ENCODE results near the gene GLT8D1.
"Not testable (repeated sequence)": the region's sequence is repeated elsewhere in the genome, so short reads cannot be mapped to it uniquely, and the experiment has no call there.

The GLT8D1 gene

DNA sequence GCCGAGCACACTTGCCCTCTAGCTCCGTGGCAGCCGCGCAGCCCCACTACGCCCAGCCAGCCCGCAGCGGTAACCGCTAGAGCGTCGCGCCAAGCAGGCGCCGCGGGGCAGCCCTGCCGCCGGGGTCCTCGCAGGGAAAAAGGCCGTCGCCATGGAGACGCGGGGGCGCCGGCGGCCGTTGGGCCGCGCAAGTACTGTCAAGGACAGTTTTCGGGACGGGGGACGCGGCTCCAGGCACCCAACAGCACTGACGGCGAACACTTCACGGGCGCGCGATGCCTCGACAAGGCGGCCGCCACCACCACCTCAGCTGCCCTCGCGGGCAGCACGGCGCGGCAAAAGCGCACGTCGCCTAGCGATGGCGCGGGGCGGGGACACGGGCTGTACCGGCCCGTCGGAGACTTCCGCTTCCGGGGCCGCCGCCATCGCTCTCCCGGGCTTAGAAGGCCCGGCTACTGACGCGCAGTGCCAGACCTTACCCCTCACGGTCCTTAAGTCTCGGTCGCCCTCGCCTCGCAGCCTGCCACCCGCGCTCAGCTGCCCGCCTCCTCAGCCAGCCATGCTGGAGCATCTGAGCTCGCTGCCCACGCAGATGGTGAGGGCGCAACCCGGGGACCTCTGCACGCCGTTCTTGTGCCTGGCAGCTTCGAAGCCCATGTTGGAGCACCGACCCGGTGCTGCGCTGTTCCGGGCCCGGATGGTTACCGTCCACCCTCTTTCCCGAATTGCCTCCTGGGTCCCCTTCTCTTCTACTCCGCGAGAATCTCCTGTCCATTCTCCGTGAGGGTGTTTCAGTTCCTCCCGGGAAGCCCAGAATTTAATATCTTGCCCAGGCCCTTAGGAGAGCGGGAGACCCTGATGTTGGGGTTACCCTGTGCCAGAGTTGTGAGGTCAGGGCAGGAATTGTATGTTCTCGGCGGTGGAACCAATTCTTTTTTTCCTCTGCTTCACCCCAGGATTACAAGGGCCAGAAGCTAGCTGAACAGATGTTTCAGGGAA is at the start of gene GLT8D1, which contains the start of gene SPCS1:
TSS of gene GLT8D1 (minus strand) at position 104 of the 999 bp plus-strand sequence. CDS start 5,331 bp downstream, outside the sequence.
TSS of gene SPCS1 (plus strand) at position 419 of the 999 bp plus-strand sequence. CDS start at position 560, 141 bp downstream.
- peak; percentile 13 for DNase-seq

DNA sequence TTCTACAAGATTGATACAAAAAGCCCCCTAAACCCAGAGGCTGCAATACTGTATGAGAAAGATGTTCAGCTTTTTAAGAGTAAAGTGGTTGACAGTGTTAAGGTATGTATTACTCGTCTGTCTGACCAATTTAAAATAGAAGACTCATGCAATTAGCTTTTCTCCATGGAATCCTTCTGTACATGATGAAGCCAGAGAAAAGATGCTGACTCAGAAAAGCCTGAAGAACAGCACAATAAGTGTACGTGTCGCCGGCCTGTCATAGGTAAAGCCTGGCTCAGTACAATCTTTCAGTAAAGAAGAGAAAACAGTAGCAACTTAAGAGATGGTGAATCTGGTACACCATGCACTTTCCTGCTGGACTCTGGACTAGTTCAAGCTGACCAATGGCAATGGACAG is 48.8 kb upstream of the GLT8D1 start:
- no peak for DNase-seq

GRCh38 chr3:52752045-52752660 is 46.6 kb upstream of the GLT8D1 start:
- no peak for DNase-seq

- no peak for DNase-seq
Measured at GRCh38 chr3:52743721-52744120, 38.1 kb upstream of the GLT8D1 start.

- no peak for DNase-seq
Measured at GRCh38 chr3:52743152-52743551, 37.6 kb upstream of the GLT8D1 start.

DNA sequence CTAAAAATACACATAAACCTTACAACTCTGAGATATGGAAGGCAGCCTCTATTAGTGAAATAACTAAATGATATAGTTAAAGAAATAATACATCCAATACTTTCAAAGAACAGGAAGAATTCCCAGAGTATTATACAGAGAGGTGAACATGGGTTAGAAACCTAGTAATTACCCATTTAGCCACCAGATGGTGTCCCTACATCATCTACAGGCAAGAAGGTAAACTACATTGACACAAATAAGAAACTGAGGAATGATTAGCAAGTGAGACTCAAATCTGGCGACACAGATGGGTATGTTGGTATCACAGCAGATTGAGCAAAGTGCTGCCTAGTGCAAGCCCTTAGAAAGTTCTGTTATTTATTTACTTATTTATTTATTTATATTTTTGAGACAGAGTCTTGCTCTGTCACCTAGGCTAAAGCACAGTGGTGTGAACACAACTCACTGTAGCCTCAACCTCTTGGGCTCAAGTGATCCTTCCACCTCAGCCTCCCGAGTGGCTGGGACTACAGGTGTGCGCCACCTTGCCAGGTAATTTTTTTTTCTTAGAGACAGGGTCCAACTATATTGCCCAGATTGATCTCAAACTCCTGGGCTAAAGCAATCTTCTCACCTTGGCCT is 36.9 kb upstream of the GLT8D1 start:
- DNase-seq = no peak

GRCh38 chr3:52739730-52740129 is 34.1 kb upstream of the GLT8D1 start:
- no peak for DNase-seq

DNA sequence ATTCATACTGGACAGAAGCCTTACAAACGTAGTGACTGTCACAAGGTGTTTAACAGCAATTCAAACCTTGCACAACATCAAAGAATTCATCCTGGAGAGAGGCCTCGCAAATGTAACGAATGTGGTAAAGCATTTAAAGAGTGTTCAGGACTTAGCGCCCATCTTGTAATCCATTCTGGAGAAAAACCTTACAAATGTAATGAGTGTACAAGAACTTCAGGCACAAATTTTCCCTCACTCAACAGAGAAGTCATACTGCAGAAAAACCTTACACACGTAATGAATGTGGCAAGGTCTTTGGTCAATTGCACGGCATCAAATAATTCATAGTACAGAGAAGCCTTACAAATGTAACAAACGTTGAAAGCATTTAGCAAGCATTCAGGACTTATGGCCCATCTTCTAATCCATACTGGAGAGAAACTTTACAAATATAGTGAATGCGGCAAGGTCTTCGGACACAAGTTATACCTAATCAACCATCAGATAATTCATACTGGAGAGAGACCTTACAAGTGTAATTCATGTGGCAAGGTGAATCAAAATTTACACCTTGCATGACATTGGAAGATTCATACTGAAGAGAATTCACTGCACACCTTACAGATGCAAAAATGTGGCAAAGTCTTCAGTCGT is 27.8 kb upstream of the GLT8D1 start:
- DNase-seq = no peak

GRCh38 chr3:52731590-52731989 is 26.0 kb upstream of the GLT8D1 start:
- DNase-seq = no peak

GRCh38 chr3:52730681-52731080 is 25.1 kb upstream of the GLT8D1 start:
- no peak for DNase-seq

GRCh38 chr3:52728753-52729152 is 23.2 kb upstream of the GLT8D1 start:
- not testable (repeated sequence) for DNase-seq

DNA sequence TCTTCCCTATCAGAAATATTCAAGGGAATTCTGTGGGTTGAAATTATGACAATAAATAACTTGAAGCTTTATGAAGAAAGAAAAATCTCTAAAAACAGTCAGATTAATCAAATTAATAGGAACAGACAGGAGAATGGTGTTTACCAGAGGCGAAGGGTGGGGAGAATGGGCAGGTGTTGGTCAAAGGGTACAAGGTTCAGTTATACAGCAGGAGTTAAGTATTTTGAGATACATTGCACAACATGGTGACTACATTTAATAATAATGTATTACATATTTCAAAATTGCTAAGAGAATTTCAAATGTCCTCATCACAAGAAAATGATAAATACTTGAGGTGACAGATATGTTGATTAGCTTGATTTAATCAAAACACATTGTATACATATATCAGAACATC is 18.9 kb upstream of the GLT8D1 start:
- DNase-seq = no peak

DNA sequence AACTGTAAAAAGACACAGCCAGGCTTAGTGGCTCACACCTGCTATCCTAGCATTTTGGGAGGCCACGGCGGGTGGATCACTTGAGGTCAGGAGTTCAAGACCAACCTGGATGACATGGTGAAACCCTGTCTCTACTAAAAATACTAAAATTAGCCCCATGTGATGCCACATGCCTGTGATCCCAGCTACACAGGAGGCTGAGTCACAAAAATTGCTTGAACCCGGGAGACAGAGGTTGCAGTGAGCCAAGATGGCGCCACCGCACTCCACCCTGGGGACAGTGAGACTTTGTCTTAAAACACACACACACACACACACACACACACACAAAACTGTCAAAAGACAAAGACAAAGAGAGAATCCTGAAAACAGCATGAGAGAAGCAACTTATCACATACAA is 18.3 kb upstream of the GLT8D1 start:
- DNase-seq = no peak

GRCh38 chr3:52722491-52722890 is 16.9 kb upstream of the GLT8D1 start:
- no peak for DNase-seq

DNA sequence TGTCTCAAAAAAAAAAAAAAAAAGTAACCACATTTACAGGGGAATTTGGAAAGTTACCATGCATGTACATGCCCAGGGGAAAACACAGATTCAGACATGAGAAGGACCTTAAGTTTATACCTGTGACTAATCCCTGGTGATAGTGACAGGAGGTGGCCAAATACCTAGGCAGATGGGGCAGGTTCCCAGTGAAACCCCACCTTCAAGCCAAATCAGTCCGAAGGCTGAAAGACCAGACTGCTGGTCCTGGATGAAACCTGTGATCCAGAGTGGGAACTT is 16.1 kb upstream of the GLT8D1 start:
- no peak for DNase-seq

DNA sequence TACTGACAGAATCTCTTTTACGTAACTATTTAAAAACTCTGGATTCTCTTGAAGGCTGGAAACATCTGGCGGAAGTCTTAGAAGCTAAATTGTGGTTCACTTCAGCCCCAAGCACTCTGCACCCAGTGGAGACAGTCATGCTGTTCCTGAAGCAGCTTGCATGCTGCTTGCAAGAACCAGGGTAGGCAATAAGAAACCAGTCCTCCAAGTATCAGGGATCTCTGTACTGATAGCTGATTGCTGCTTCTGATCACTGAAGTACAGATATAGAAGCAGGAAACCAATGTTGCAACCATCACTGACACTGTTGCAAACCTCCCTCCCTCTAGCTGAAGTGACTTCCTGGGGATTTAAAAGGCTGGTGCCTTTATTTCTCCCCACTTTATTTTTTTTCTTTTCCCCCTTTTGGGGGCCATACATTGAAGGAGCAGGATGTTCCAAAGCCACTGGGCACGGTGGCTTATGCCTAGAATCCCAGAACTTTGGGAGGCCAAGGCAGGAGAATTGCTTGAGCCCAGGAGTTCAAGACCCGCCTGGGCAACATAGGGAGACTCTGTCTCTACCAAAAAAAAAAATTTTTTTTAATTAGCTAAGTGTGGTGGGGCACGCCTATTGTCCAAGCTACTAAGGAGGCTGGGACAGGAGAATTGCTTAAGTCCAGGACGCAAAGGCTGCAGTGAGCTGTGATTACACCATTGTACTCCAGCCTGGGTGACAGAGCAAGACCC is 15.6 kb upstream of the GLT8D1 start:
- no peak for DNase-seq

GRCh38 chr3:52719618-52720017 is 14.0 kb upstream of the GLT8D1 start:
- DNase-seq = no peak

GRCh38 chr3:52715714-52716305 is 10.2 kb upstream of the GLT8D1 start:
- DNase-seq = no peak

DNA sequence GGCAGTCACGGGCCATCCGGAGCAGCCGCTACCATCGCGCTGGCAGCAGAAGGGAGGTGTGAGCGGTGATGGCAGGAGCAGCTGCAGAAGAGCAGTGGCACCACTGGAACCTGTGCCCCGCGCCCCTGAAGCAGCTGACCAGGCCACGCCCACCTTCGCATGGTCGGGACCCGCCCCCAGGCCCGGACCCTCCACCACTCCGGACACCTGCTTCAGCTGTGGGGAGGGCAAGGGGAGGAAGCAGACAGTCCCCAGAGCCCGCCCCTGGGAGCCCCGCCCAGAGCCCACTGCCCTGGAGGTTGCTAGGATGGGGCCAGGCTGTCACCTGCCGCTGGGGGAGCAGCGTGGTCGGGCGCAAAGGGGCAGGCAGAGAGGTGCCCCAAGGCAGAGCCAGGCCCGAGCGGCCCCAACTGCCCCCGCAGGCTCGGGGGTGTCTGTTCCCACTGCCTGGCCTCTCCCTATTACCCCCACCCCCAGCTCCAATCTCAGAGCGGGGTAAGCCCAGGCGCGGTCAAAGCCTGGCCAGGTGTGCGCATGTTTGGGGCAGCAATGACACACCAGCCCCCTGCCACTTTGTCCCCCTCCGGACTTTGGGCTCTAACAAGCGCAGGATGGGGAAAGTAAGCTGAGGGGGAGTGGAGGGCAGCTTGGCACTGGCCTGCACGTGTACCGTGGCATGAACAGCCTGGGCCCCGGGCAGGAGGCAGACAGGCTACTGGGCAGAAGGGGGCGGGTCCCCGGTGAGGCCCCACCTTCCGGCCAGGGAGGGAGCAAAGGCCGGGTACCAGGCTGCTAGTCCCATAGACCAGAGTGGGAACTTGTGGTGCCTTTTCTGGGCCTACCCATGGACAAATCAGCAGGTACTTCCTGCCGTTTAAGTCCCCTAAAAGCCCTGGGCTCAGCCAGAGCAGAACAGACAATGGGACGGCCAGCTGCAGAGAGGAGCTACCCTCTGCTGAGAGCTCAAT is 9.0 kb upstream of the GLT8D1 start:
- no peak for DNase-seq

- no peak for DNase-seq
Measured at GRCh38 chr3:52712291-52713212, 7.0 kb upstream of the GLT8D1 start.
